ENCODE measurements around the gene CDH9. TPM values are rescaled to one million over a fixed set of nuclear protein-coding genes. Genes with fewer than 3 reads are reported as not detected.

CDH9 gene
- total RNA-seq, 1 donor from 2014 or later: 0.68 TPM

GRCh38 chr5:26921439-26921838 is 116.9 kb downstream of the CDH9 start:
- Mint-ChIP-seq H3K27ac (no peak overlapping the region), H3K4me1 (ENCODE audit: unreplicated experiment) (no peaks in the 10 kb centered on the region), H3K36me3 (no peaks in the 10 kb centered on the region), H3K4me3 (no peak overlapping the region), H3K9me3 (no peaks in the 10 kb centered on the region), H3K27me3 (no peaks in the 10 kb centered on the region)
- no peak for TF ChIP-seq CTCF (conservative IDR thresholded peaks at IDR 0.05)
- no peak for DNase-seq (ENCODE audit: extremely low spot score, unreplicated experiment)

- Mint-ChIP-seq H3K4me3 (no peak overlapping the region), H3K9me3 (no peaks in the 10 kb centered on the region)
These were observed 134.9 kb downstream of the CDH9 start for GRCh38 chr5:26903469-26903868.

GRCh38 chr5:26894719-26895263 is 143.6 kb downstream of the CDH9 start:
- Mint-ChIP-seq H3K4me1 (ENCODE audit: unreplicated experiment) (no peaks in the 10 kb centered on the region), H3K27me3 (peaks cover 3% of the 10 kb centered on the region), H3K4me3 (no peak overlapping the region), H3K36me3 (no peaks in the 10 kb centered on the region), H3K27ac (no peak overlapping the region), H3K9me3 (no peaks in the 10 kb centered on the region)
- DNase-seq (ENCODE audit: extremely low spot score, unreplicated experiment): no peak
- no peak for TF ChIP-seq CTCF (conservative IDR thresholded peaks at IDR 0.05)

More at GRCh38 chr5:26903469-26903868, 134.9 kb downstream of the CDH9 start:
- Mint-ChIP-seq H3K4me1 (ENCODE audit: unreplicated experiment) (no peaks in the 10 kb centered on the region), H3K36me3 (no peaks in the 10 kb centered on the region), H3K27me3 (no peaks in the 10 kb centered on the region), H3K27ac (no peak overlapping the region)
- no peak for TF ChIP-seq CTCF (conservative IDR thresholded peaks at IDR 0.05)
- DNase-seq (ENCODE audit: extremely low spot score, unreplicated experiment): no peak

GRCh38 chr5:26893078-26893477 is 145.3 kb downstream of the CDH9 start:
- no peak for TF ChIP-seq CTCF (conservative IDR thresholded peaks at IDR 0.05)
- Mint-ChIP-seq H3K9me3 (no peaks in the 10 kb centered on the region), H3K4me1 (ENCODE audit: unreplicated experiment) (no peaks in the 10 kb centered on the region), H3K27me3 (peaks cover 3% of the 10 kb centered on the region), H3K4me3 (no peak overlapping the region), H3K27ac (no peak overlapping the region), H3K36me3 (no peaks in the 10 kb centered on the region)
- no peak for DNase-seq (ENCODE audit: extremely low spot score, unreplicated experiment)

GRCh38 chr5:26889815-26890214 is 148.6 kb downstream of the CDH9 start:
- no peaks in the 10 kb centered on the region for H3K36me3 Mint-ChIP-seq

More at GRCh38 chr5:26889815-26890214, 148.6 kb downstream of the CDH9 start:
- H3K27ac Mint-ChIP-seq: no peak overlapping the region
- H3K9me3 Mint-ChIP-seq: no peaks in the 10 kb centered on the region
- no peak for DNase-seq (ENCODE audit: extremely low spot score, unreplicated experiment)
- no peak for TF ChIP-seq CTCF (conservative IDR thresholded peaks at IDR 0.05)
- no peaks in the 10 kb centered on the region for H3K4me1 Mint-ChIP-seq (ENCODE audit: unreplicated experiment)
- no peaks in the 10 kb centered on the region for H3K27me3 Mint-ChIP-seq
- no peak overlapping the region for H3K4me3 Mint-ChIP-seq
